SH-SY5Y (cell line): ENCODE measurements around the gene BCL2A1.

Experiments used
- GATA2 ChIP-seq: IDR thresholded peaks from 2 replicates; pipeline ENCODE4 v1.6.1; 2011; ENCODE audit warnings: mild to moderate bottlenecking, low read depth, low read length
- GATA3 ChIP-seq: IDR thresholded peaks from 2 replicates; pipeline ENCODE4 v1.6.1; 2011; ENCODE audit warnings: low read depth, mild to moderate bottlenecking, low read length, moderate library complexity

DNA sequence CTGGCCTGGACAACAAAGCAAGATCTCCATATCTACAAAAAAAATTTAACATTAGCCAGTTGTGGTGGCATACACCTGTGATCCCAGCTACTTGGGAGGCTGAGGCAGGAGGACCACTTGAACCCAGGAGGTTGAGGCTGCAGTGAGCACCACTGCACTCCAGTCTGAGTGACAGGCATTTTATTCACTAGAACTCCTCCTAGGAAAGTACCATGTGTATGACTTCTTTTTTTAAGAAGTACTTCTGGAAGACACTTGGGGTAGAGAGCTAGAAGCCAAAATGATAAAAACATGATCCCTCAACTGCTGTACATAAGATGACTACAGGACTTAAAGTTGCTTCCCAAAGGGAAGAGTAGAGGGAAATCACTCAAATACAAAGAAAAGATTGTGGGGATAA is 24.0 kb downstream of the BCL2A1 start:
- no peak for TF ChIP-seq GATA2
- no peak for TF ChIP-seq GATA3
